NCI-H446 treated with DMSO at 0.1 percent for 48 hours (cell line): ENCODE results near the gene GNAQ.

Experiments
- DNase-seq: peaks from one replicate; lab custom pipeline; 2025; lab: John Stamatoyannopoulos, UW

Gene GNAQ

GRCh38 chr9:78031893-78032729 lies 500 bp upstream of the GNAQ start:
- peak; percentile 77 for DNase-seq

GRCh38 chr9:78030553-78031443 lies 813 bp downstream of the GNAQ start:
- no peak for DNase-seq

GRCh38 chr9:78030296-78030552 lies 1.4 kb downstream of the GNAQ start:
- no peak for DNase-seq

GRCh38 chr9:78029551-78030295 lies 1.9 kb downstream of the GNAQ start:
- DNase-seq: no peak

- no peak for DNase-seq
Measured at GRCh38 chr9:78028926-78029325, 2.7 kb downstream of the GNAQ start.

- DNase-seq: no peak
Measured at GRCh38 chr9:78026947-78027346, 4.7 kb downstream of the GNAQ start.

GRCh38 chr9:78026416-78026815 lies 5.2 kb downstream of the GNAQ start:
- DNase-seq: no peak

- no peak for DNase-seq
Measured at GRCh38 chr9:78025186-78025585, 6.4 kb downstream of the GNAQ start.

GRCh38 chr9:78023003-78023741 lies 8.4 kb downstream of the GNAQ start:
- no peak for DNase-seq

- no peak for DNase-seq
Measured at GRCh38 chr9:78021697-78022096, 9.9 kb downstream of the GNAQ start.

GRCh38 chr9:78017190-78017693 lies 14.4 kb downstream of the GNAQ start:
- no peak for DNase-seq

- no peak for DNase-seq
Measured at GRCh38 chr9:78015241-78015640, 16.4 kb downstream of the GNAQ start.

GRCh38 chr9:78014776-78015175 lies 16.8 kb downstream of the GNAQ start:
- DNase-seq: no peak

GRCh38 chr9:78013934-78014333 lies 17.7 kb downstream of the GNAQ start:
- DNase-seq: no peak

- DNase-seq: no peak
Measured at GRCh38 chr9:78011049-78011448, 20.6 kb downstream of the GNAQ start.

- DNase-seq: no peak
Measured at GRCh38 chr9:78010445-78010844, 21.2 kb downstream of the GNAQ start.

- DNase-seq: no peak
Measured at GRCh38 chr9:78009186-78009585, 22.4 kb downstream of the GNAQ start.

GRCh38 chr9:78006734-78007133 lies 24.9 kb downstream of the GNAQ start:
- DNase-seq: no peak

GRCh38 chr9:78005231-78006002 lies 26.2 kb downstream of the GNAQ start:
- DNase-seq: no peak

GRCh38 chr9:78004478-78005229 lies 27.0 kb downstream of the GNAQ start:
- no peak for DNase-seq
